ENCODE measurements around the gene CIT. TPM values are rescaled to one million over a fixed set of nuclear protein-coding genes. Genes with fewer than 3 reads are reported as not detected.

CIT gene
- total and polyA plus RNA-seq, 2 donors (not counting 3 experiments of a cell fraction or from before 2014, with no cell fraction given), result 13.3 to 61.8 TPM

DNA sequence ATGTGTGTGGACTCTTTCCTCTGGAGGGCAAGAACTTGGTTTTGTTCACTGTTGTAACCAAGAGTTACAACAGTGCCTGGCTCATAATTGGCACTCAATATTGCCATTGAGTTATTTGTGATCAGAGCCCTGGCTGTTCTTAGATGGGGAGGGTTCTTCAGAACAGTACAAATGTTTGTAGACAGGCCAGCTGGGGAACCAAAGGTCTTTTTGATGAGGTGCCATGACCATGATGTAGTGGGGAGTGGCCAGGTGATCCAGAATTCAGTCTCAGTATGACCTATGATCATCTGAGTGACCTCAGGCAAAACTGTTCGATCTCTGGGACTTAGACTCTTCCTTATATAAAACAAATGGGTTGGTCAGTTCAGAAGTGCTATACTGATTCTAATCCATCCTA is 212.5 kb downstream of the CIT start:
- dilution Hi-C loops (cut with MboI; ENCODE audit: extremely low pct_ligation_motif_present, low sequenced_read_pairs), result no loop called here

More for the DNA sequence above, 212.5 kb downstream of the CIT start:
- no peaks in the 10 kb centered on the region for H3K36me3 ChIP-seq (ENCODE audit: control insufficient read depth in 2 of 2, extremely low read depth in 1 of 2, insufficient read depth in 2 of 2, low read length in 2 of 2)
- no peak overlapping the region for H3K4me2 ChIP-seq (ENCODE audit: insufficient read depth, low read length)
- DNase-seq (ENCODE audit: low read depth, low spot score) (no peak), FAIRE-seq (no peak)
- no peaks in the 10 kb centered on the region for H4K20me1 ChIP-seq (replicated peaks; ENCODE audit: control insufficient read depth, extremely low read depth, insufficient read depth, low read length)
- H3K79me2 ChIP-seq (ENCODE audit: control insufficient read depth, insufficient read depth, low read length), result peaks cover 4% of the 10 kb centered on the region
- no peaks in the 10 kb centered on the region for H3K9me3 ChIP-seq (replicated peaks; ENCODE audit: control insufficient read depth, insufficient read depth, low read length)
- H3K9ac ChIP-seq (replicated peaks; ENCODE audit: extremely low read depth, insufficient read depth, low read length), result no peak overlapping the region
- intact Hi-C loops (cut with micrococcal nuclease), result loop anchor here (10.0 kb wide), 1 partner anchor 1260 kb away; no protein-coding TSS in a partner anchor
- H3K9me1 ChIP-seq (replicated peaks; ENCODE audit: control insufficient read depth, extremely low read depth, insufficient read depth, low read length), result no peaks in the 10 kb centered on the region
- H3K4me3 ChIP-seq (replicated peaks in 1 of 3; ENCODE audit: insufficient read depth in 1 of 3, low read depth in 1 of 3, low read length in 3 of 3), result no peak overlapping the region
- POLR2A ChIA-PET, result no interaction called here
- H3K27ac ChIP-seq (ENCODE audit: insufficient read depth, low read depth, low read length), result no peak overlapping the region
- peaks cover 20% of the 10 kb centered on the region for H3K4me1 ChIP-seq (ENCODE audit: control insufficient read depth, extremely low read depth, insufficient read depth, low read length)
- no peak overlapping the region for H2AFZ ChIP-seq (ENCODE audit: low read depth, low read length)
- TF ChIP-seq JUN (IDR thresholded peaks at IDR 0.05; ENCODE audit: borderline replicate concordance, insufficient read depth, insufficient read length, low read depth) (no peak), MYC (IDR thresholded peaks at IDR 0.05; ENCODE audit: low read depth, low read length) (no peak), EZH2 (IDR thresholded peaks at IDR 0.05; ENCODE audit: borderline replicate concordance, low read depth, low read length, severe bottlenecking) (no peak), FOS (IDR thresholded peaks at IDR 0.05; ENCODE audit: borderline replicate concordance, insufficient read depth, low read length) (no peak)
- TF ChIP-seq, protein P1, sequence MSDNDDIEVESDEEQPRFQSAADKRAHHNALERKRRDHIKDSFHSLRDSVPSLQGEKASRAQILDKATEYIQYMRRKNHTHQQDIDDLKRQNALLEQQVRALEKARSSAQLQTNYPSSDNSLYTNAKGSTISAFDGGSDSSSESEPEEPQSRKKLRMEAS (IDR thresholded peaks at IDR 0.05; ENCODE audit: insufficient read depth, insufficient read length), result no peak
- TF ChIP-seq, protein P2, sequence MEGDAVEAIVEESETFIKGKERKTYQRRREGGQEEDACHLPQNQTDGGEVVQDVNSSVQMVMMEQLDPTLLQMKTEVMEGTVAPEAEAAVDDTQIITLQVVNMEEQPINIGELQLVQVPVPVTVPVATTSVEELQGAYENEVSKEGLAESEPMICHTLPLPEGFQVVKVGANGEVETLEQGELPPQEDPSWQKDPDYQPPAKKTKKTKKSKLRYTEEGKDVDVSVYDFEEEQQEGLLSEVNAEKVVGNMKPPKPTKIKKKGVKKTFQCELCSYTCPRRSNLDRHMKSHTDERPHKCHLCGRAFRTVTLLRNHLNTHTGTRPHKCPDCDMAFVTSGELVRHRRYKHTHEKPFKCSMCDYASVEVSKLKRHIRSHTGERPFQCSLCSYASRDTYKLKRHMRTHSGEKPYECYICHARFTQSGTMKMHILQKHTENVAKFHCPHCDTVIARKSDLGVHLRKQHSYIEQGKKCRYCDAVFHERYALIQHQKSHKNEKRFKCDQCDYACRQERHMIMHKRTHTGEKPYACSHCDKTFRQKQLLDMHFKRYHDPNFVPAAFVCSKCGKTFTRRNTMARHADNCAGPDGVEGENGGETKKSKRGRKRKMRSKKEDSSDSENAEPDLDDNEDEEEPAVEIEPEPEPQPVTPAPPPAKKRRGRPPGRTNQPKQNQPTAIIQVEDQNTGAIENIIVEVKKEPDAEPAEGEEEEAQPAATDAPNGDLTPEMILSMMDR (IDR thresholded peaks at IDR 0.05; ENCODE audit: extremely low read depth in 1 of 2, insufficient read depth in 1 of 2, low read depth in 1 of 2, low read length in 2 of 2), result no peak
- no TSS peak for BruUV-seq (replicated peaks)
- peaks cover 1 to 6% of the 10 kb centered on the region in 2 experiments for H3K27me3 ChIP-seq (ENCODE audit: control insufficient read depth in 2 of 2, insufficient read depth in 2 of 2, low read length in 2 of 2)
- CTCF ChIA-PET, result interaction anchor here (1.8 kb wide), 1 partner anchor 116 kb away, joined by 4 read pairs; no protein-coding TSS in a partner anchor
